ENCODE measurements around the gene SQOR. TPM values are rescaled to one million over a fixed set of nuclear protein-coding genes. Genes with fewer than 3 reads are reported as not detected.

SQOR gene
- total RNA-seq, 1 experiment from 2014 or later: 21.7 TPM

- peak; percentile 85 for DNase-seq (ENCODE audit: low spot score)
Observed at GRCh38 chr15:45705510-45706473, 71.0 kb downstream of the SQOR start.

- no peak for DNase-seq (ENCODE audit: low spot score)
Observed at GRCh38 chr15:45710657-45711056, 75.8 kb downstream of the SQOR start.

- DNase-seq (ENCODE audit: low spot score): peak; percentile 40
Observed at GRCh38 chr15:45714590-45715488, 80.0 kb downstream of the SQOR start.

- DNase-seq (ENCODE audit: low spot score): no peak
Observed at GRCh38 chr15:45715528-45715927, 80.7 kb downstream of the SQOR start.

GRCh38 chr15:45719490-45719889 lies 84.7 kb downstream of the SQOR start:
- DNase-seq (ENCODE audit: low spot score): no peak

GRCh38 chr15:45720183-45720582 lies 85.4 kb downstream of the SQOR start:
- no peak for DNase-seq (ENCODE audit: low spot score)

- DNase-seq (ENCODE audit: low spot score): no peak
Observed at GRCh38 chr15:45728641-45729040, 93.8 kb downstream of the SQOR start.

- peak; percentile 22 for DNase-seq (ENCODE audit: low spot score)
Observed at GRCh38 chr15:45729141-45729540, 94.3 kb downstream of the SQOR start.

- no peak for DNase-seq (ENCODE audit: low spot score)
Observed at GRCh38 chr15:45731343-45731742, 96.5 kb downstream of the SQOR start.

- DNase-seq (ENCODE audit: low spot score): no peak
Observed at GRCh38 chr15:45732662-45733061, 97.8 kb downstream of the SQOR start.

- no peak for DNase-seq (ENCODE audit: low spot score)
Observed at GRCh38 chr15:45734260-45734711, 99.5 kb downstream of the SQOR start.

Other genes with a start within 250 kb of the SQOR start
- 4.7 and 5.5 TPM in 2 replicates for gene SLC30A4, start 112.3 kb upstream of the SQOR start, total RNA-seq (2014; rRNA removed; shearing (Covaris generic))
- 105 and 121 TPM in 2 replicates for gene BLOC1S6, start 47.6 kb upstream of the SQOR start, total RNA-seq (2014; rRNA removed; shearing (Covaris generic))

All from A172 (cell line).